Measurements from ENCODE around the gene ROPN1L.
"Not testable (repeated sequence)": the region's sequence is repeated elsewhere in the genome, so short reads cannot be mapped to it uniquely, and the experiment has no call there.

The ROPN1L gene

GRCh38 chr5:10501554-10502075, 59.9 kb downstream of the ROPN1L start:
- Mint-ChIP-seq H3K36me3 (peaks cover 2 to 3% of the 10 kb centered on the region in 2 donors), H3K4me3 (no peak overlapping the region), H3K4me1 (peaks cover 8 to 28% of the 10 kb centered on the region in 2 donors), H3K27me3 (no peaks in the 10 kb centered on the region), H3K27ac (no peak overlapping the region), H3K9me3 (peaks cover 0 to 2% of the 10 kb centered on the region in 2 donors)
- DNase-seq (no peak), ATAC-seq (replicated peaks) (no peak)

- H3K27ac Mint-ChIP-seq = no peak overlapping the region
- H3K27me3 Mint-ChIP-seq = no peaks in the 10 kb centered on the region
- peaks cover 8 to 28% of the 10 kb centered on the region in 2 donors for H3K4me1 Mint-ChIP-seq
- H3K36me3 Mint-ChIP-seq = peaks cover 2 to 3% of the 10 kb centered on the region in 2 donors
- no peak for ATAC-seq (replicated peaks)
- DNase-seq = no peak
- no peak overlapping the region for H3K4me3 Mint-ChIP-seq
- H3K9me3 Mint-ChIP-seq = peaks cover 0 to 2% of the 10 kb centered on the region in 2 donors
Observed at GRCh38 chr5:10502130-10502529, 60.5 kb downstream of the ROPN1L start.

- H3K36me3 Mint-ChIP-seq = peaks cover 2 to 3% of the 10 kb centered on the region in 2 donors
- H3K27me3 Mint-ChIP-seq = no peaks in the 10 kb centered on the region
- H3K9me3 Mint-ChIP-seq = peaks cover 0 to 2% of the 10 kb centered on the region in 2 donors
- H3K4me1 Mint-ChIP-seq = peaks cover 8 to 28% of the 10 kb centered on the region in 2 donors
- H3K4me3 Mint-ChIP-seq = no peak overlapping the region
- no peak overlapping the region for H3K27ac Mint-ChIP-seq
- DNase-seq = no peak
- no peak for ATAC-seq (replicated peaks)
Observed at GRCh38 chr5:10502578-10502977, 60.9 kb downstream of the ROPN1L start.

GRCh38 chr5:10503321-10503720, 61.6 kb downstream of the ROPN1L start:
- Mint-ChIP-seq H3K9me3 (peaks cover 0 to 2% of the 10 kb centered on the region in 2 donors), H3K36me3 (peaks cover 2 to 3% of the 10 kb centered on the region in 2 donors), H3K4me1 (peaks cover 8 to 28% of the 10 kb centered on the region in 2 donors), H3K4me3 (no peak overlapping the region), H3K27me3 (no peaks in the 10 kb centered on the region), H3K27ac (no peak overlapping the region)
- no peak for ATAC-seq (replicated peaks)
- no peak for DNase-seq

GRCh38 chr5:10503997-10504793, 62.5 kb downstream of the ROPN1L start:
- no peak for DNase-seq
- ATAC-seq (replicated peaks) = no peak
- H3K36me3 Mint-ChIP-seq = peaks cover 2 to 3% of the 10 kb centered on the region in 2 donors
- no peaks in the 10 kb centered on the region for H3K27me3 Mint-ChIP-seq
- peaks cover 0 to 2% of the 10 kb centered on the region in 2 donors for H3K9me3 Mint-ChIP-seq
- no peak overlapping the region for H3K27ac Mint-ChIP-seq
- no peak overlapping the region for H3K4me3 Mint-ChIP-seq
- H3K4me1 Mint-ChIP-seq = peaks cover 12 to 34% of the 10 kb centered on the region in 2 donors

- Mint-ChIP-seq H3K4me1 (peaks cover 12 to 34% of the 10 kb centered on the region in 2 donors), H3K27me3 (no peaks in the 10 kb centered on the region), H3K4me3 (no peak overlapping the region), H3K9me3 (peaks cover 0 to 2% of the 10 kb centered on the region in 2 donors), H3K27ac (peak overlapping the region; percentile 90), H3K36me3 (peaks cover 2 to 3% of the 10 kb centered on the region in 2 donors)
- ATAC-seq (replicated peaks) (peak; percentile 97 to 98), DNase-seq (peak; percentile 39)
Observed at GRCh38 chr5:10505517-10506095, 63.9 kb downstream of the ROPN1L start.

GRCh38 chr5:10506535-10506934, 64.9 kb downstream of the ROPN1L start:
- peaks cover 2 to 6% of the 10 kb centered on the region in 2 donors for H3K36me3 Mint-ChIP-seq
- no peak overlapping the region for H3K27ac Mint-ChIP-seq
- peaks cover 0 to 2% of the 10 kb centered on the region in 2 donors for H3K9me3 Mint-ChIP-seq
- peaks cover 12 to 30% of the 10 kb centered on the region in 2 donors for H3K4me1 Mint-ChIP-seq
- ATAC-seq (replicated peaks) (no peak), DNase-seq (no peak)
- no peaks in the 10 kb centered on the region for H3K27me3 Mint-ChIP-seq
- no peak overlapping the region for H3K4me3 Mint-ChIP-seq

- Mint-ChIP-seq H3K4me1 (peaks cover 12 to 29% of the 10 kb centered on the region in 2 donors), H3K36me3 (peaks cover 2 to 6% of the 10 kb centered on the region in 2 donors)
Observed at GRCh38 chr5:10507575-10508096, 66.0 kb downstream of the ROPN1L start.

GRCh38 chr5:10509575-10509974, 67.9 kb downstream of the ROPN1L start:
- peaks cover 12 to 23% of the 10 kb centered on the region in 2 donors for H3K4me1 Mint-ChIP-seq
- H3K27ac Mint-ChIP-seq = no peak overlapping the region
- H3K36me3 Mint-ChIP-seq = peaks cover 2 to 6% of the 10 kb centered on the region in 2 donors

More at GRCh38 chr5:10507575-10508096, 66.0 kb downstream of the ROPN1L start:
- H3K27ac Mint-ChIP-seq = peak overlapping the region; percentile 49
- DNase-seq (no peak), ATAC-seq (replicated peaks) (no peak)
- no peak overlapping the region for H3K4me3 Mint-ChIP-seq
- no peaks in the 10 kb centered on the region for H3K27me3 Mint-ChIP-seq
- peaks cover 0 to 2% of the 10 kb centered on the region in 2 donors for H3K9me3 Mint-ChIP-seq

GRCh38 chr5:10511741-10512640, 70.3 kb downstream of the ROPN1L start:
- H3K9me3 Mint-ChIP-seq = no peaks in the 10 kb centered on the region
- peak overlapping the region; percentile 20 for H3K27ac Mint-ChIP-seq
- ATAC-seq (replicated peaks) (no peak), DNase-seq (no peak)
- peaks cover 0 to 3% of the 10 kb centered on the region in 2 donors for H3K36me3 Mint-ChIP-seq
- H3K4me1 Mint-ChIP-seq = peaks cover 4 to 6% of the 10 kb centered on the region in 2 donors
- H3K4me3 Mint-ChIP-seq = no peak overlapping the region
- H3K27me3 Mint-ChIP-seq = no peaks in the 10 kb centered on the region

More at GRCh38 chr5:10509575-10509974, 67.9 kb downstream of the ROPN1L start:
- H3K4me3 Mint-ChIP-seq = no peak overlapping the region
- DNase-seq (no peak), ATAC-seq (replicated peaks) (no peak)
- H3K9me3 Mint-ChIP-seq = peaks cover 0 to 2% of the 10 kb centered on the region in 2 donors
- H3K27me3 Mint-ChIP-seq = no peaks in the 10 kb centered on the region

GRCh38 chr5:10513501-10514442, 72.1 kb downstream of the ROPN1L start:
- Mint-ChIP-seq H3K27me3 (no peaks in the 10 kb centered on the region), H3K27ac (no peak overlapping the region), H3K4me1 (peaks cover 2% of the 10 kb centered on the region in 2 donors), H3K36me3 (peaks cover 0 to 3% of the 10 kb centered on the region in 2 donors), H3K9me3 (no peaks in the 10 kb centered on the region), H3K4me3 (no peak overlapping the region)
- no peak for ATAC-seq (replicated peaks)
- DNase-seq = no peak

- not testable (repeated sequence) for H3K9me3 Mint-ChIP-seq; ATAC-seq (replicated peaks); H3K4me3 Mint-ChIP-seq; H3K4me1 Mint-ChIP-seq; DNase-seq; H3K36me3 Mint-ChIP-seq; H3K27ac Mint-ChIP-seq; H3K27me3 Mint-ChIP-seq
Observed at GRCh38 chr5:10514572-10514971, 72.9 kb downstream of the ROPN1L start.
